Endothelial cell (in vitro differentiated cells): Measurements from ENCODE around the gene DUXA. TPM values are rescaled to one million over a fixed set of nuclear protein-coding genes. Genes with fewer than 3 reads are reported as not detected.
"Not testable (repeated sequence)": the region's sequence is repeated elsewhere in the genome, so short reads cannot be mapped to it uniquely, and the experiment has no call there.

ENCODE experiments used
- DNase-seq: peaks from one replicate; pipeline ENCODE4 v3.0.0; 2021; ENCODE audit warnings: low spot score
- H3K27ac Mint-ChIP-seq: one replicate; pipeline ENCODE4 v1.8.0; 2021; ENCODE audit warnings: mixed read lengths, inconsistent platforms; ENCODE audit not compliant: unreplicated experiment
- H3K27me3 Mint-ChIP-seq: one replicate; pipeline ENCODE4 v1.8.0; 2021; ENCODE audit warnings: mild to moderate bottlenecking, moderate library complexity, mixed read lengths, inconsistent platforms; ENCODE audit not compliant: unreplicated experiment
- H3K36me3 Mint-ChIP-seq: one replicate; pipeline ENCODE4 v1.8.0; 2021; ENCODE audit warnings: mild to moderate bottlenecking, low read depth, mixed read lengths, inconsistent platforms; ENCODE audit not compliant: unreplicated experiment
- H3K4me1 Mint-ChIP-seq: one replicate; pipeline ENCODE4 v1.8.0; 2021; ENCODE audit warnings: mild to moderate bottlenecking, mixed read lengths, inconsistent platforms; ENCODE audit not compliant: unreplicated experiment
- H3K4me3 Mint-ChIP-seq: one replicate; pipeline ENCODE4 v1.8.0; 2021; ENCODE audit warnings: mild to moderate bottlenecking, mixed read lengths, inconsistent platforms; ENCODE audit not compliant: unreplicated experiment
- H3K9me3 Mint-ChIP-seq: one replicate; pipeline ENCODE4 v1.8.0; 2021; ENCODE audit warnings: mixed read lengths, inconsistent platforms; ENCODE audit not compliant: unreplicated experiment
- long read RNA-seq: library from polyadenylated mRNA; unstranded; transcript quantifications from one replicate; pipeline ENCODE4 v2.0.0, GENCODE V29; 2020; ENCODE audit not compliant: unreplicated experiment
- total RNA-seq: library from RNA; stranded (reverse); fragmentation: NEBNext Ultra II Directional; extraction: Animal tissue kit (Norgen Biotek cat#: 25700); gene quantifications from one replicate; pipeline ENCODE4 v1.2.1, GENCODE V29; 2021; ENCODE audit not compliant: unreplicated experiment
- TF ChIP-seq, protein P1 (sequence below): fragments of 200-600 bp; sonication (generic); IDR thresholded peaks from one replicate; pipeline ENCODE4 v1.5.0; 2021; ENCODE audit warnings: antibody characterized with exemption; ENCODE audit not compliant: unreplicated experiment

The DUXA gene
- not detected for total RNA-seq
- long read RNA-seq = 0 reads

GRCh38 chr19:57167385-57167784 is at the start of gene DUXA:
DUXA (minus strand) TSS chr19:57167485; CDS start chr19:57167443, 42 bp downstream.
- no peak within 1 kb of the TSS for H3K27ac Mint-ChIP-seq
- TF ChIP-seq, protein P1, sequence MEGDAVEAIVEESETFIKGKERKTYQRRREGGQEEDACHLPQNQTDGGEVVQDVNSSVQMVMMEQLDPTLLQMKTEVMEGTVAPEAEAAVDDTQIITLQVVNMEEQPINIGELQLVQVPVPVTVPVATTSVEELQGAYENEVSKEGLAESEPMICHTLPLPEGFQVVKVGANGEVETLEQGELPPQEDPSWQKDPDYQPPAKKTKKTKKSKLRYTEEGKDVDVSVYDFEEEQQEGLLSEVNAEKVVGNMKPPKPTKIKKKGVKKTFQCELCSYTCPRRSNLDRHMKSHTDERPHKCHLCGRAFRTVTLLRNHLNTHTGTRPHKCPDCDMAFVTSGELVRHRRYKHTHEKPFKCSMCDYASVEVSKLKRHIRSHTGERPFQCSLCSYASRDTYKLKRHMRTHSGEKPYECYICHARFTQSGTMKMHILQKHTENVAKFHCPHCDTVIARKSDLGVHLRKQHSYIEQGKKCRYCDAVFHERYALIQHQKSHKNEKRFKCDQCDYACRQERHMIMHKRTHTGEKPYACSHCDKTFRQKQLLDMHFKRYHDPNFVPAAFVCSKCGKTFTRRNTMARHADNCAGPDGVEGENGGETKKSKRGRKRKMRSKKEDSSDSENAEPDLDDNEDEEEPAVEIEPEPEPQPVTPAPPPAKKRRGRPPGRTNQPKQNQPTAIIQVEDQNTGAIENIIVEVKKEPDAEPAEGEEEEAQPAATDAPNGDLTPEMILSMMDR = no peak
- no peaks in the 10 kb centered on the region for H3K27me3 Mint-ChIP-seq
- no peaks in the 10 kb centered on the region for H3K4me1 Mint-ChIP-seq
- H3K4me3 Mint-ChIP-seq = no peak within 1 kb of the TSS
- peaks cover 24% of the 10 kb centered on the region for H3K9me3 Mint-ChIP-seq
- H3K36me3 Mint-ChIP-seq = peaks cover 16% of the 10 kb centered on the region
- no peak for DNase-seq

DNA sequence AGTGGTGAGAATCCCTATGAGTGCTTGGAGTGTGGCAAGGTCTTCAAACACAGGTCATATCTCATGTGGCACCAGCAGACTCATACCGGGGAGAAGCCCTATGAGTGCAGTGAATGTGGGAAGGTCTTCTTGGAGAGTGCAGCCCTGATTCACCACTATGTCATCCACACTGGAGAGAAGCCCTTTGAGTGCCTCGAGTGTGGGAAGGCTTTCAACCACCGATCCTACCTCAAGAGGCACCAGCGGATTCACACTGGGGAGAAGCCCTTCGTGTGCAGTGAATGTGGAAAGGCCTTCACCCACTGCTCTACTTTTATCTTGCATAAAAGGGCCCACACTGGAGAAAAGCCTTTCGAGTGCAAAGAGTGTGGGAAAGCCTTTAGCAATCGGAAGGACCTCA is 44.8 kb upstream of the DUXA start:
- H3K36me3 Mint-ChIP-seq = peaks cover 19% of the 10 kb centered on the region
- no peaks in the 10 kb centered on the region for H3K4me1 Mint-ChIP-seq
- no peaks in the 10 kb centered on the region for H3K27me3 Mint-ChIP-seq
- H3K9me3 Mint-ChIP-seq = no peaks in the 10 kb centered on the region
- TF ChIP-seq, protein P1 = no peak
- H3K27ac Mint-ChIP-seq = no peak overlapping the region
- DNase-seq = no peak
- H3K4me3 Mint-ChIP-seq = no peak overlapping the region

DNA sequence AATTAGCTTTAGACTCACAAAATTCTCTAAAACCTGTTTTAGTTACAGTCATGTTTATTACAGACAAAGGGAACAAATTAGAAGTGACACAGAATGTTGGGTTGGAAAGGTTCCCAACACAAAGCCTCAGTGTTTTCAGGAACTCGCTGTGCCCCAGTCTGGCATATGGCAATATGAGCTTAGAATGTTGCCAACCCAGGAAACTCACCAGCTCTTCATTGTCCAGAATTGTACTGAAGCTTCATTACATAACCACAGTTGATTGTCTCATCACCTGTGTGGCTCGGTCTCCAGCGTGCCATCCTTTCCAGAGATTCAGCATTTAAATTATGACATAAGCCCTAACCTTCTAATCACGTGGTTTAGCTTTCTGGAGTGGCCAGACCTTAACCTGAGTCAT is 43.1 kb upstream of the DUXA start:
- H3K4me1 Mint-ChIP-seq = no peaks in the 10 kb centered on the region
- H3K27ac Mint-ChIP-seq = no peak overlapping the region
- H3K36me3 Mint-ChIP-seq = peaks cover 26% of the 10 kb centered on the region
- no peak for DNase-seq
- no peaks in the 10 kb centered on the region for H3K27me3 Mint-ChIP-seq
- TF ChIP-seq, protein P1 = no peak
- no peaks in the 10 kb centered on the region for H3K9me3 Mint-ChIP-seq
- H3K4me3 Mint-ChIP-seq = no peak overlapping the region

DNA sequence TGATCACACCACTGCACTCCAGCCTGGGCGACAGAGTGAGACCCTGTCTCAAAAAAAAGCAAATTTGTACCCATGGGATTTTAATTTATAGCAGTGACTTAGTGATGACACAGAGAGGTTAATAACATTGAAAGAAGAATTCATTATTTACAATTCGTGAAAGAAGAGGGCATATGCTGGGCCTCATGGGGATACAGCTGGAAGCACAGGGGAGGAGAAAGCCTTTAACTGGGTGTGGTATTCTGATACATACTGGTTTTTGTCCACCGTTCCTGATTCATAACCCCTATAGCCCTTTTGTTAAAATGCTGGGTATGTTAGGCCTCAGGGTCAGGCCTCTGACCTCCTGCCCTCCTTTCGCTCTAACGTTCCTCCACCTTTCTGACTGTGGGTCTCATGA is 34.9 kb upstream of the DUXA start:
- peaks cover 57% of the 10 kb centered on the region for H3K36me3 Mint-ChIP-seq

GRCh38 chr19:57197874-57198273 is 30.6 kb upstream of the DUXA start:
- not testable (repeated sequence) for H3K27me3 Mint-ChIP-seq, H3K4me3 Mint-ChIP-seq, H3K4me1 Mint-ChIP-seq, H3K27ac Mint-ChIP-seq, DNase-seq, H3K9me3 Mint-ChIP-seq
- H3K36me3 Mint-ChIP-seq = peaks cover 66% of the 10 kb centered on the region

More for the DNA sequence above, 34.9 kb upstream of the DUXA start:
- H3K9me3 Mint-ChIP-seq = no peaks in the 10 kb centered on the region
- TF ChIP-seq, protein P1 = no peak
- H3K27me3 Mint-ChIP-seq = peaks cover 6% of the 10 kb centered on the region
- no peak for DNase-seq
- H3K27ac Mint-ChIP-seq = no peak overlapping the region
- H3K4me1 Mint-ChIP-seq = no peaks in the 10 kb centered on the region
- H3K4me3 Mint-ChIP-seq = no peak overlapping the region
